ENCODE measurements around the gene ATP5F1C. TPM values are rescaled to one million over a fixed set of nuclear protein-coding genes. Genes with fewer than 3 reads are reported as not detected.
"Not testable (repeated sequence)": the region's sequence is repeated elsewhere in the genome, so short reads cannot be mapped to it uniquely, and the experiment has no call there.

ATP5F1C gene
- total RNA-seq, 1 donor from 2014 or later = 216 TPM

- no peak for DNase-seq (ENCODE audit: low spot score)
- no peaks in the 10 kb centered on the region for H3K4me1 Mint-ChIP-seq (ENCODE audit: unreplicated experiment)
- H3K4me3 Mint-ChIP-seq (ENCODE audit: unreplicated experiment) = no peak overlapping the region
- no peak overlapping the region for H3K27ac Mint-ChIP-seq (ENCODE audit: unreplicated experiment)
- no peaks in the 10 kb centered on the region for H3K27me3 Mint-ChIP-seq (ENCODE audit: unreplicated experiment)
- no peaks in the 10 kb centered on the region for H3K9me3 Mint-ChIP-seq (ENCODE audit: unreplicated experiment)
- peaks cover 13% of the 10 kb centered on the region for H3K36me3 Mint-ChIP-seq (ENCODE audit: low read depth, unreplicated experiment)
- TF ChIP-seq, protein P1, sequence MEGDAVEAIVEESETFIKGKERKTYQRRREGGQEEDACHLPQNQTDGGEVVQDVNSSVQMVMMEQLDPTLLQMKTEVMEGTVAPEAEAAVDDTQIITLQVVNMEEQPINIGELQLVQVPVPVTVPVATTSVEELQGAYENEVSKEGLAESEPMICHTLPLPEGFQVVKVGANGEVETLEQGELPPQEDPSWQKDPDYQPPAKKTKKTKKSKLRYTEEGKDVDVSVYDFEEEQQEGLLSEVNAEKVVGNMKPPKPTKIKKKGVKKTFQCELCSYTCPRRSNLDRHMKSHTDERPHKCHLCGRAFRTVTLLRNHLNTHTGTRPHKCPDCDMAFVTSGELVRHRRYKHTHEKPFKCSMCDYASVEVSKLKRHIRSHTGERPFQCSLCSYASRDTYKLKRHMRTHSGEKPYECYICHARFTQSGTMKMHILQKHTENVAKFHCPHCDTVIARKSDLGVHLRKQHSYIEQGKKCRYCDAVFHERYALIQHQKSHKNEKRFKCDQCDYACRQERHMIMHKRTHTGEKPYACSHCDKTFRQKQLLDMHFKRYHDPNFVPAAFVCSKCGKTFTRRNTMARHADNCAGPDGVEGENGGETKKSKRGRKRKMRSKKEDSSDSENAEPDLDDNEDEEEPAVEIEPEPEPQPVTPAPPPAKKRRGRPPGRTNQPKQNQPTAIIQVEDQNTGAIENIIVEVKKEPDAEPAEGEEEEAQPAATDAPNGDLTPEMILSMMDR (IDR thresholded peaks at IDR 0.05; ENCODE audit: unreplicated experiment) = no peak
Observed at GRCh38 chr10:7767209-7767608, 20.8 kb upstream of the ATP5F1C start.

DNA sequence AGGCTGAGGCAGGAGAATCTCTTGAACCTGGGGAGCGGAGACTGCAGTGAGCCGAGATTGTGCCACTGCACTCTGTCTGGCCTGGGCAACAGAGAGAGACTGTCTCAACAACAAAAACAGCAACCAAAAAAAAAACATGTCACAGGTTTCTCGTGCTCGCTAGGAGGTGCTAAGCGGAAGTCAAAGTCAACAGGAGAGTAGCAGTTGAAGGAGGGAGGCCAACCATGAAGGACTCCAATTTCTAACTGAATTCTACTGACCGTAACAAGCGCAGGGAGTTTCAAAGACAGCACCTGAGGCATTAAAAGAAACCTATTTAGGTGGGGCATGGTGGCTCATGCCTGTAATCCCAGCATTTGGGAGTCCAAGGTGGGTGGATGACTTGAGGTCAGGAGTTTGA is 19.6 kb upstream of the ATP5F1C start:
- Mint-ChIP-seq H3K36me3 (ENCODE audit: low read depth, unreplicated experiment) (peaks cover 20% of the 10 kb centered on the region), H3K9me3 (ENCODE audit: unreplicated experiment) (no peaks in the 10 kb centered on the region), H3K27ac (ENCODE audit: unreplicated experiment) (no peak overlapping the region), H3K27me3 (ENCODE audit: unreplicated experiment) (no peaks in the 10 kb centered on the region), H3K4me3 (ENCODE audit: unreplicated experiment) (no peak overlapping the region), H3K4me1 (ENCODE audit: unreplicated experiment) (no peaks in the 10 kb centered on the region)
- TF ChIP-seq, protein P1 (IDR thresholded peaks at IDR 0.05; ENCODE audit: unreplicated experiment) = no peak
- no peak for DNase-seq (ENCODE audit: low spot score)

GRCh38 chr10:7773845-7774801 is 13.9 kb upstream of the ATP5F1C start:
- H3K9me3 Mint-ChIP-seq (ENCODE audit: unreplicated experiment) = no peaks in the 10 kb centered on the region
- no peaks in the 10 kb centered on the region for H3K4me1 Mint-ChIP-seq (ENCODE audit: unreplicated experiment)
- H3K36me3 Mint-ChIP-seq (ENCODE audit: low read depth, unreplicated experiment) = peaks cover 29% of the 10 kb centered on the region
- H3K27me3 Mint-ChIP-seq (ENCODE audit: unreplicated experiment) = no peaks in the 10 kb centered on the region
- no peak for DNase-seq (ENCODE audit: low spot score)
- no peak overlapping the region for H3K27ac Mint-ChIP-seq (ENCODE audit: unreplicated experiment)
- H3K4me3 Mint-ChIP-seq (ENCODE audit: unreplicated experiment) = no peak overlapping the region
- TF ChIP-seq, protein P1 (IDR thresholded peaks at IDR 0.05; ENCODE audit: unreplicated experiment) = no peak

GRCh38 chr10:7776777-7777176 is 11.2 kb upstream of the ATP5F1C start:
- Mint-ChIP-seq H3K4me3 (ENCODE audit: unreplicated experiment) (no peak overlapping the region), H3K4me1 (ENCODE audit: unreplicated experiment) (no peaks in the 10 kb centered on the region), H3K27me3 (ENCODE audit: unreplicated experiment) (no peaks in the 10 kb centered on the region), H3K27ac (ENCODE audit: unreplicated experiment) (no peak overlapping the region), H3K36me3 (ENCODE audit: low read depth, unreplicated experiment) (peaks cover 33% of the 10 kb centered on the region), H3K9me3 (ENCODE audit: unreplicated experiment) (no peaks in the 10 kb centered on the region)
- TF ChIP-seq, protein P1 (IDR thresholded peaks at IDR 0.05; ENCODE audit: unreplicated experiment) = no peak
- DNase-seq (ENCODE audit: low spot score) = no peak

DNA sequence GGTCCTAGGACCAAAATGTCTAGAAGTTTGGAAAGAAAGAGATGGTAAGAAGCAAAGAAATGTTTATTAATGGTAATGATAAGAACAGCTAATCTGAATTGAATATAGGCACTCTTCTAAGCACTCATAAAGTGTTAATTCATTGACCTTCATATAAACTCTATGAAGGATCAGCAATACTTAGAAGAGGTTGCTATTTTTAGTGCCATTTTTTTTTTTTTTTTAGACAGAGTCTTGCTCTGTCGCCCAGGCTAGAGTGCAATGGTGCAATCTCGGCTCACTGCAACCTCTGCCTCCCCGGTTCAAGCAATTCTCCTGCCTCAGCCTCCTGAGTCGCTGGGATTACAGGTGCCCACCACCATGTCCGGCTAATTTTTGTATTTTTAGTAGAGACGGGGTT is 5.8 kb upstream of the ATP5F1C start:
- not testable (repeated sequence) for H3K4me3 Mint-ChIP-seq (ENCODE audit: unreplicated experiment); DNase-seq (ENCODE audit: low spot score); H3K27ac Mint-ChIP-seq (ENCODE audit: unreplicated experiment); H3K4me1 Mint-ChIP-seq (ENCODE audit: unreplicated experiment); H3K9me3 Mint-ChIP-seq (ENCODE audit: unreplicated experiment); H3K27me3 Mint-ChIP-seq (ENCODE audit: unreplicated experiment)
- peaks cover 20% of the 10 kb centered on the region for H3K36me3 Mint-ChIP-seq (ENCODE audit: low read depth, unreplicated experiment)
